SU-DHL-6 (cell line): ENCODE results near the gene RPL18.

Source experiments
- CTCF ChIP-seq: fragments of 200-600 bp; sonication (generic); IDR thresholded peaks from one replicate; pipeline ENCODE4 v1.5.1; 2017; ENCODE audit warnings: antibody characterized with exemption, mild to moderate bottlenecking, low read length, moderate library complexity; ENCODE audit not compliant: insufficient read depth, poor library complexity, severe bottlenecking
- EZH2phosphoT487 ChIP-seq: fragments of 200-600 bp; sonication (generic), shearing (Covaris generic); conservative IDR thresholded peaks from 2 replicates; pipeline ENCODE4 v1.6.1; 2018; ENCODE audit warnings: mild to moderate bottlenecking, antibody characterized with exemption, low read length, moderate library complexity, mixed read lengths

GRCh38 chr19:48663667-48664066, 44.7 kb upstream of the RPL18 start:
- no peak for TF ChIP-seq CTCF
- TF ChIP-seq EZH2phosphoT487: no peak
